ENCODE data around the gene ZNF107. TPM values are rescaled to one million over a fixed set of nuclear protein-coding genes. Genes with fewer than 3 reads are reported as not detected.

ZNF107 gene
- total RNA-seq, 4 donors from 2014 or later, result 1.8 to 4.9 (median 3.5) TPM

DNA sequence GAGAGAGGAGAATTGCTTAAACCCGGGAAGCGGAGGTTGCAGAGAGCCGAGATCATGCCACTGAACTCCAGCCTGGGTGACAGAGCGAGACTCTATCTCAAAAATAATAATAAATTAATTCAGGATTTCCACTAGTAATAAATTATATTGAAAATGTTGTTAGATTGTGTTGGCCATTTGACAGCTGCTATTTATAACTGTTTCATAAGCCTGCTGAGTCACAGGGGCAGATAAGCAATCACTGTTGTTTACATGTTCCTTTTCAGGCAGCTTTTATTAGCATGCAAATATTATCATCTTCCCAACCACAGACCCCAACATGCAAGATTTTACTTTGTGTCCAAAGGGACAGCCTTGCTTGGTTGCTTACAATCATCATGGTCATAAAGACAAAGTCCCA is 78.7 kb downstream of the ZNF107 start:
- 88 to 90% methylated on average over 2 to 4 of the region's 4 CpGs for WGBS, 2 donors (ENCODE audit: low coverage in 1 of 2)
- Histone ChIP-seq H3K27ac (no peak overlapping the region), H3K4me3 (no peak overlapping the region), H3K9me3 (no peaks in the 10 kb centered on the region), H3K4me1 (no peaks in the 10 kb centered on the region), H3K27me3 (no peaks in the 10 kb centered on the region), H3K36me3 (no peaks in the 10 kb centered on the region)
- TF ChIP-seq POLR2AphosphoS5 (IDR thresholded peaks at IDR 0.05) (no peak), EP300 (IDR thresholded peaks at IDR 0.05) (no peak), POLR2A (IDR thresholded peaks at IDR 0.05) (no peak)
- TF ChIP-seq, protein P1, sequence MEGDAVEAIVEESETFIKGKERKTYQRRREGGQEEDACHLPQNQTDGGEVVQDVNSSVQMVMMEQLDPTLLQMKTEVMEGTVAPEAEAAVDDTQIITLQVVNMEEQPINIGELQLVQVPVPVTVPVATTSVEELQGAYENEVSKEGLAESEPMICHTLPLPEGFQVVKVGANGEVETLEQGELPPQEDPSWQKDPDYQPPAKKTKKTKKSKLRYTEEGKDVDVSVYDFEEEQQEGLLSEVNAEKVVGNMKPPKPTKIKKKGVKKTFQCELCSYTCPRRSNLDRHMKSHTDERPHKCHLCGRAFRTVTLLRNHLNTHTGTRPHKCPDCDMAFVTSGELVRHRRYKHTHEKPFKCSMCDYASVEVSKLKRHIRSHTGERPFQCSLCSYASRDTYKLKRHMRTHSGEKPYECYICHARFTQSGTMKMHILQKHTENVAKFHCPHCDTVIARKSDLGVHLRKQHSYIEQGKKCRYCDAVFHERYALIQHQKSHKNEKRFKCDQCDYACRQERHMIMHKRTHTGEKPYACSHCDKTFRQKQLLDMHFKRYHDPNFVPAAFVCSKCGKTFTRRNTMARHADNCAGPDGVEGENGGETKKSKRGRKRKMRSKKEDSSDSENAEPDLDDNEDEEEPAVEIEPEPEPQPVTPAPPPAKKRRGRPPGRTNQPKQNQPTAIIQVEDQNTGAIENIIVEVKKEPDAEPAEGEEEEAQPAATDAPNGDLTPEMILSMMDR (IDR thresholded peaks at IDR 0.05), result no peak
- no peak for ATAC-seq

- Histone ChIP-seq H3K36me3 (no peaks in the 10 kb centered on the region), H3K4me3 (no peak overlapping the region), H3K4me1 (no peaks in the 10 kb centered on the region), H3K9me3 (no peaks in the 10 kb centered on the region), H3K27me3 (no peaks in the 10 kb centered on the region), H3K27ac (no peak overlapping the region)
- TF ChIP-seq EP300 (IDR thresholded peaks at IDR 0.05) (no peak), POLR2AphosphoS5 (IDR thresholded peaks at IDR 0.05) (no peak)
- TF ChIP-seq, protein P1 (IDR thresholded peaks at IDR 0.05), result no peak
- no peak for ATAC-seq
These were observed 81.9 kb downstream of the ZNF107 start for GRCh38 chr7:64747802-64748201.

DNA sequence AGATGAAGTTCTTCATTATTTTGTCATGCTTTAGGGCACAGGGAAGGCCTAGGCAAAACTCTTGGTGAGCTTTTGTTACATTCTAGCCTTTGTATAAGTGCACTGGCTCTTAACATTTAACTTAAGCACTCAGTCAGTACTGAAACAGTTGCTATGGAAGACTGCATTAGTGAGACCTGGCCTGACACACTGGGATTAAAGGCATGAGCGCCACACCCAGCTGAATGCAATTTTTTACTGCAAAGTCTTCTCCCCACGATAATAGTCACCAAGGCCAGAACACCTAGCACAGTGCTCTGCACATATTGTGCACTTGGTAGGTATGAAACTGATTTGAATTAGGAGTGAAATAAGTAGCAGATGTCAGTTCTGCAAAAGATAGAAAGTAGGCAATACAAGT is 87.1 kb downstream of the ZNF107 start:
- TF ChIP-seq POLR2A (IDR thresholded peaks at IDR 0.05) (no peak), EP300 (IDR thresholded peaks at IDR 0.05) (no peak), POLR2AphosphoS5 (IDR thresholded peaks at IDR 0.05) (no peak)
- Histone ChIP-seq H3K27ac (no peak overlapping the region), H3K36me3 (no peaks in the 10 kb centered on the region)

GRCh38 chr7:64755865-64756264 is 89.9 kb downstream of the ZNF107 start:
- H3K4me1 ChIP-seq, result no peaks in the 10 kb centered on the region
- TF ChIP-seq POLR2A (IDR thresholded peaks at IDR 0.05) (no peak), EP300 (IDR thresholded peaks at IDR 0.05) (no peak), POLR2AphosphoS5 (IDR thresholded peaks at IDR 0.05) (no peak)
- TF ChIP-seq, protein P1 (IDR thresholded peaks at IDR 0.05), result no peak
- 86 to 89% methylated on average over 2 of the region's 3 CpGs for WGBS, 2 donors (ENCODE audit: low coverage in 1 of 2)
- H3K4me3 ChIP-seq, result no peak overlapping the region
- no peaks in the 10 kb centered on the region for H3K36me3 ChIP-seq
- no peak overlapping the region for H3K27ac ChIP-seq
- ATAC-seq, result no peak
- no peaks in the 10 kb centered on the region for H3K27me3 ChIP-seq
- no peaks in the 10 kb centered on the region for H3K9me3 ChIP-seq

More for the DNA sequence above, 87.1 kb downstream of the ZNF107 start:
- no peaks in the 10 kb centered on the region for H3K4me1 ChIP-seq
- 83 to 93% methylated on average over 1 to 2 of the region's 2 CpGs for WGBS, 2 donors (ENCODE audit: low coverage in 1 of 2)
- H3K4me3 ChIP-seq, result no peak overlapping the region
- no peak for ATAC-seq
- H3K27me3 ChIP-seq, result no peaks in the 10 kb centered on the region
- H3K9me3 ChIP-seq, result no peaks in the 10 kb centered on the region

DNA sequence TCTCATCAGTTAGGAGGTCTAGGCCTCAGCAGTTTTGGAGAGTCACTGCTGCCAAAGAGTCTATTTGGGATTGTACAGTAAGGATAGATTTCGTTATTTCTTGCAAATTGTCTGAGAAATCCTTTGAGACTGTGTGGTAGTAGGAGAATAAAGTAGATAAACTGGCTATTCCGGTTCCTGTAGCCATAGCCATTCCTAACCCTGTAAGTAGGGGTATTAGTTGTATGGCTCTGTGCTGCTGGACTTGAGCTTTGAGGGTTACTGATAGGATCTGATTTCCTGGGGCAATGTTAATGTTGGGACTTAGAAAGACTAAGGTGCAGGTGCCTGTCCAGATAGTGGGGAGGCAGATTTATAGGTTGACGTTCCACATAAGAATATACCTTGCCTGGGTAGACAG is 92.2 kb downstream of the ZNF107 start:
- no peak for ATAC-seq
- no peaks in the 10 kb centered on the region for H3K9me3 ChIP-seq
- no peaks in the 10 kb centered on the region for H3K36me3 ChIP-seq
- no peak for TF ChIP-seq POLR2AphosphoS5 (IDR thresholded peaks at IDR 0.05)
- TF ChIP-seq, protein P1 (IDR thresholded peaks at IDR 0.05), result no peak
- TF ChIP-seq POLR2A (IDR thresholded peaks at IDR 0.05), result no peak
- no peak for TF ChIP-seq EP300 (IDR thresholded peaks at IDR 0.05)
- H3K27me3 ChIP-seq, result no peaks in the 10 kb centered on the region
- H3K27ac ChIP-seq, result no peak overlapping the region
- no peaks in the 10 kb centered on the region for H3K4me1 ChIP-seq
- 71 to 82% methylated on average over 3 of the region's 3 CpGs for WGBS, 2 donors (ENCODE audit: low coverage in 1 of 2)
- no peak overlapping the region for H3K4me3 ChIP-seq

Small RNA genes within 50 kb of the gene (small RNA-seq; reads per million reads assigned to genes)
- gene MIR6839, result 0 reads per million in 4 donors

Other genes starting within 250 kb of the ZNF107 start
- 10 to 100 TPM in 1 of 4 donors, 1 to 10 TPM in 3; 6.8 to 18.5 (median 9.7) TPM for gene ZNF680, start 103.1 kb upstream of the ZNF107 start, total RNA-seq
- gene ZNF138, start 128.3 kb downstream of the ZNF107 start, total RNA-seq, result 10 to 100 TPM in 1 of 4 donors, 1 to 10 TPM in 3; 3.3 to 16.2 (median 6.7) TPM
- gene ZNF273, start 237.1 kb downstream of the ZNF107 start, total RNA-seq, result 1 to 10 TPM; 3.0 to 7.8 (median 4.1) TPM

All from gastroesophageal sphincter (tissue), 4 donors.